ENCODE results near the gene ABTB2. TPM values are rescaled to one million over a fixed set of nuclear protein-coding genes. Genes with fewer than 3 reads are reported as not detected.

Gene ABTB2
- total and polyA plus RNA-seq, 2 of the 8 experiments (the other 6 are each of a cell fraction or from before 2014, with no cell fraction given) = 7.7 to 10.2 TPM

- TF ChIP-seq KDM5A (IDR thresholded peaks at IDR 0.05; ENCODE audit: low read length) = no peak
- no peak for TF ChIP-seq FOSL1 (IDR thresholded peaks at IDR 0.05; ENCODE audit: insufficient read depth, low read depth, low read length)
- no peak for TF ChIP-seq SP2 (IDR thresholded peaks at IDR 0.05; ENCODE audit: low read length)
- no peak for TF ChIP-seq TAF1 (IDR thresholded peaks at IDR 0.05; ENCODE audit: low read depth, low read length)
- no peak for TF ChIP-seq RFX5 (IDR thresholded peaks at IDR 0.05; ENCODE audit: borderline replicate concordance, low read depth, low read length)
- TF ChIP-seq POU5F1 (IDR thresholded peaks at IDR 0.05; ENCODE audit: low read depth, low read length) = no peak
- TF ChIP-seq EZH2 (IDR thresholded peaks at IDR 0.05; ENCODE audit: low read depth, low read length, severe bottlenecking) = no peak
- TF ChIP-seq CHD2 (IDR thresholded peaks at IDR 0.05; ENCODE audit: low read length) = no peak
- TF ChIP-seq CBX8 (IDR thresholded peaks at IDR 0.05; ENCODE audit: borderline replicate concordance, low read depth, low read length) = no peak
- TF ChIP-seq MAX (IDR thresholded peaks at IDR 0.05) = no peak
- no peak for TF ChIP-seq KDM4A (IDR thresholded peaks at IDR 0.05; ENCODE audit: low read depth, low read length, severe bottlenecking)
These were observed 8.9 kb downstream of the ABTB2 start (continued) for GRCh38 chr11:34348919-34349318.
